Raji (cell line): ENCODE data around the gene PSMC1.

ENCODE experiments used
- POLR2A ChIP-seq: IDR thresholded peaks from 2 replicates; pipeline ENCODE4 v1.6.1; 2011; ENCODE audit warnings: low read depth, low read length, control low read depth; ENCODE audit not compliant: insufficient read depth

The PSMC1 gene

DNA sequence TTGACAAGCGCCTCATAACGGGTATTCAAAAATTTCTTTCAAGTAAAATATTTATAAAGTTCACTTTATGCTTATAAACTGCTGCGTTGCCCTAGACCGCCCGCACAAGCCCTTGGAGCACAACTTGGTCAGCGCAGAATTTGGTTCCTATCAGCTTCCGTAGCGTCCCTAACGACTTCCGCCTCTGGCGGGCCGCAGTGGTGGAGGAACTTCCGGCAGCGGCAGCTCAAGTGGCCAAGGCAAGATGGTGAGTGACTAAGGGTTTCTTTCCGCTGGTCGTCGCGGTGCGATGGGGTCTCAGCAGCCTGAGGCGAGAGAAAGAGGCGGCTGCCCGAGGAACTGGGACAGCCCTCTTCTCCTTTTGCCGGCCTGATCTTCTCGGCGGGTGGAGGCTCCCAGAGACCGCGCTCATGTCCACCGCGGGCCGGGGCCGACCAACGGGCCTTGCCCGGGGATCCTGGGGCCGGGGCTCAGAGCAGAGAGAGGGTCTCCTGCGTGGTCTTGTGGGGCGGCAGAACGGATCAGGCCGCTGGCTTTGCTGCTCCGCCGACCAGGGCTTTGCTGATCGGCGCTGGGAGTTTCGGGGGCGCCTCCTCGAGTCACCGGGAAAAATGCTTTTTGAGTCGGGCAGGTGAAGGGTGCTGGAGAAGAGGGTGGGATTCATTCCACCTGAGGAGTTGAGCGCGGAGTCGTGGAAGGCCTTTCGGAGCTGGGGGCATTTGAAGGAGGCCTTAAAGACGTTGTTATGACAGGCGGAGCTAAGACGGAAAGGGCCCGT, at the start of gene PSMC1:
Gene PSMC1, plus strand, starts transcription at position 200 of the 778 bp plus-strand sequence. Its CDS starts 45 bp downstream, at position 245.
- TF ChIP-seq POLR2A = peak; percentile 78

DNA sequence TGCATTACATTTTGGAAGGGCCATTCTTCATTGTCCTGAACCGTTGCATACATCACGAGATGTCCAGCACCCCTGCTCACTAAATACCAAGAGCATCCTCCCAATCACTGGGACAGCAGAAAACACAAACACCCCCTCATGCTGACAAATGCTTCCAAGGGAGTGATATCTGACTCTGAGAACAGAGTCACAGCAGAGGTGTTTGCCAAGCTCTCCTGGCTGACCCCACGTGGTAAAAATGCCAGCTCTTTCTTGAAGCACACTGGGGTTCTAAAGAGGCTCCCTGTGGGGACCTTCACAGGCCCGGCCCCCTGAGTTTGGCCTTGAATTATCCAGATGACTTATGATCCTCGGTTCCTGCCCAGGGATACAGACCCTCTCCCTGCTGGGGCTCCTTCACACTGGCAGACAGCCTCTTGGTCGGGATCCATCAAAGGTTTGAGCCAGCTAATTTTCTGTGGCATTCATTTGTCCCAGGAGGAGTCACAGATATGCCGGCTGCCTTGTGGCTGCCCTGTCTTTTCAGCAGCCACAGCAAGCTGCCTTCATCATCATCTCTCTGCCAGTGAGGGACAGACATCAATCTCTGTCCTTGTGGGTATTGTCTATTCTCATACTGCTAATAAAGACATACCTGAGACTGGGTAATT, 43.1 kb upstream of the PSMC1 start:
- TF ChIP-seq POLR2A = no peak

DNA sequence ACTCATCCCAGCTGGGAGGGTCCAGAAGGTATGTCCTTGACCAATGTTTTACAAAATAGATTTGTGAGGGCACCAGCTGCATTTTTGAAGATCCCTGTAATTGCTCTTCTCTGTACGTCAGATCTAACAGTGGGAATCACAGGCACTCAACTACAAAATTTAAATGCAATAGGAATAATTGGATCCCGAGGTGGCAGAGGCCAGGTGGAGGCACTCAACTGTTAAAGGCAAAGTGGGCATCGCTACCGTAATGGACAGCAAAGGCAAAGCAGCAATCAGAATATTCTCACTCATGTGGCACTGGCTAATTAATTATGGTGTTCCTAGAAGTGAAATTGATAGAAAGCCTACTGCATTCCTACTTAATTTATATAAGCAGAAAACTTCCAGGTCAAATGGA, 27.9 kb upstream of the PSMC1 start:
- no peak for TF ChIP-seq POLR2A

DNA sequence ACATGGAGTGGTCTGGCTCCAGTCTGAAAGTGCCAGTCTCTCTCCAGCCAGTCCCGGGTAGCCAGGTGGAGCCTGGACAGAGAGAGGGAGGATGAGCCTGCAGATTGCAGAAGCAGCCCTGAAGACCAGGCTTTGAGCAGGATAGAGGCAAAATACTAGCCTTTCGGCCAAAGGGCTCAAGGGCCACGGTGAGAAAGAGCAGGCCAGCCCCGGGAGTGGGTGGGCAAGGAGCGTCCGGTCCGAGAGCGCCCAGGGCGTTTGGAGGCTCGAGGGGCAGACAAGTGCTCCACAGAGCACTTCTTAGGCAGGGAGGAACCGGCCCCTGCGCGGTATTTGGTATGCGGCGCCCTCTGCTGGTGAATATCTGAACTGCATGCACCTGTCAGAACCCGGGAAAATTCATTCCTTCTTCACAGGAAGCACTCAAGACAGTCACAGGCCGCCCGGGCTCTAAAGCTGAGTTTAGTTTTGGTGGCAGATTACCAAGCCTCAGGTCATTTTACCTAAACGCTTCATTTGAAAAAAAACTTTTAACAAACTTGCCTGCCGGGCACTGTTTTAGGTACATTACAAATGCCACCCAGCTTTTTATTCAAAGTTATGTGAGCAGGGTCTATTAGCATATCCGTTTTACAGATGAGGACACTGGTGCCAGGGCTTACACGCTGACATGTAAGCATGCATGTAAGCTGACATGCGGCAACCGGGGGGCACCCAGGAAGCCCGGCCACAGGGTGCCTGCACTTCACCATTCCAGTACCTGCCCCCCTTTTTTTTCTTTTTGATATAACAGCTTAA, 21.0 kb upstream of the PSMC1 start:
- TF ChIP-seq POLR2A = no peak

DNA sequence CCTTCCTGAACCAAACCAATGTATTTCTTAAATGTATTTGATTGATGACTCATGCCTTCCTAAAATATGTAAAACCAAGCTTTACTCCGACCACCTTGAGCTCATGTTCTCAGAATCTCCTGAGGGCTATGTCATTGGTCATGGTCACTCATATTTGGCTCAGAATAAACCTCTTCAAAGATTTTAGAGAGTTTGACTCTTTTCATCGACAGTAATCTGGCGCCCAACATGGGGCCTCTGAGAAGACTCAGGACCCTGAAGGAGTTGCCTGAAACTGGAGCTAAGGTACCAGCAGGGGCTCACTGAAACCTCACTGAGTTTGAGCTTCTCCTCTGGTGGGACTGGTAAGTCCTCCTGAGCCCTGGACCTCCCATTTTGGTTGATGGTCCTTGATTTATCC, 17.2 kb upstream of the PSMC1 start:
- no peak for TF ChIP-seq POLR2A

DNA sequence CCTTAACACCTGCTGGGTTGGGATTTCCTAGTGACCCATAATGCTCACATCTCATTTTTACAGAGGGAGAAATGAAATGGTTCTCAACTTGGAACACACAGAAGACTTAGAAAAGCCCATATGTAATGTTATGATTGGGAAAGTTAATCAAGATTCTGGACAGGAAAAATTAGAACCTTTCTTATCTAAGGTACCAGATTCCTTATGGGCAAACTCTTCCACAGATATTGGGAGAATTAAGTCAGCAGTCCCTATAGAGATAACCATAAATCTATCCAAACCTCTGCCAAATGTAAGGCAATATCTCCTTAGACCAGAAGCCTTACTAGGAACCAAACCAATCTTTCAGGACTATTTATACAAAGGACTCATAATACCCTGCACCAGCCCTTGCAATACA, 13.9 kb upstream of the PSMC1 start:
- TF ChIP-seq POLR2A = no peak

DNA sequence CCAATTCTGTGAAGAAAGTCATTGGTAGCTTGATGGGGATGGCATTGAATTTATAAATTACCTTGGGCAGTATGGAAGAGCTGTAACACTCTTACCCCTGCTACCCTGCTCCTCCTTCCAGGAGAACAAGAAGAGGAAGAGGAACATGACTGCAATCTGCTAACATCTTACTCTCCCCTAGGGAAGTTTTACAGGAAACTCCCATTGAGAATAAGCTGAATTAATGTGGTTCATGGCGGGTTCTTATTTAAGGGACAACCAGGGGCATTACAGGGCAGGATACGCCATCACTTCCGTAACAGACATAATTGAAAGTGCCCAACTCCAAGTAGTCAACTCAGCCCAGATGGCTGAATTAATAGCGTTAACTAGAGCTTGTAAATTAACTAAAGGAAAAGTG, 9.4 kb upstream of the PSMC1 start:
- TF ChIP-seq POLR2A = no peak

DNA sequence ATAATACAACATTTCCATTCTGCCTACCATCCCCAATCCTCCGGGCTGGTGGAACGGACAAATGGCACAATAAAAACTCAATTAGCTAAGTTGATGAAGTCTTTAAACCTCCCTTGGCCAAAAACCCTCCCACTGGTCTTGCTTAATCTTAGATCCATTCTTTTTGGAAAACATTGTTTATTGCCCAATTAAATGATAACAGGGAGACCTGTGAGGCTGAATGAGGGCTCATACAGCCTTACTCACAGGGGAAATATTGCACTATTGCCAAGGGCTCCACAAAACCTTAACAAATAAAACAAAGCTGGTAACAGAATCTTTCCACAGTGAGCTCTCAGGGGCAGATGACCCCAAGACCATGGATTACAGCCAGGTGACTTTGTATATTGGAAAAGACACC, 7.8 kb upstream of the PSMC1 start:
- TF ChIP-seq POLR2A = no peak

DNA sequence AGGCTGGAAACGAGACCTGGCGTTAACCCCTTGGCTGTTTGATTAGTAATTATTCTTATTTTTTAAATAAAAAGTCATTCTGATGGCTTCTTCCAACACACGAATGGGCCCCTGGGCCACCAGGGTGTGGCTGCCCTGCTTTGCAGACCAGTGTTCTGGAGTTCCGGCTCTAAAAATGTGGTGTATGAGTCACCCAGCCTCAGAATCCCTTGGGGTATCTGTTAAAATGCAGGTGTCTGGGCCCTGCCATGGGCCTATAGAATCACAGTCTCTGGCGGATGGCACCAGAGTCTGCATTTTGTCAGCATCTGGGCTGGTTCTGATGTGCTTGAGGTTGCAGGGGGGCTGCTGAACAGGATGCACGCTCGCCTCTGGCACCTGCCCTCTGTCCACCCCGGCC, 2.5 kb upstream of the PSMC1 start:
- no peak for TF ChIP-seq POLR2A

DNA sequence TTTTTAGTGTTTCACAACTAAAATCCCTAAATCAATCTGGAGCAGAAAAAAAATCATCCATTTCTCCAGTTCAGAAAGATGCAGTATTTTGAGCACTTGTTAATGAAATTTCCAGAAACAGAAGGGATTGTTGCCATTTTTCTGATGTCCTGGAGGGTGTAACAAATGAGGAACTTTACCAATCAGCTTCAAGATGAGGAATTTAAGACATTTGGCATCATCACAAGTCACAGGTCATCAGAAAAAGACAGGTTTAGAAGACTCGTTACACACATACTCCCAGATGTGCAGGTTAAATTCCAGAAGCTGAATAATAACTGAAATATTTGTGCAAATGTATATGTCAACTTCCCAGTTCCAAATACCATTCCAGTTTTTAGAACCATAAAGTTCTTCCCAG, 482 bp upstream of the PSMC1 start:
- TF ChIP-seq POLR2A = no peak

DNA sequence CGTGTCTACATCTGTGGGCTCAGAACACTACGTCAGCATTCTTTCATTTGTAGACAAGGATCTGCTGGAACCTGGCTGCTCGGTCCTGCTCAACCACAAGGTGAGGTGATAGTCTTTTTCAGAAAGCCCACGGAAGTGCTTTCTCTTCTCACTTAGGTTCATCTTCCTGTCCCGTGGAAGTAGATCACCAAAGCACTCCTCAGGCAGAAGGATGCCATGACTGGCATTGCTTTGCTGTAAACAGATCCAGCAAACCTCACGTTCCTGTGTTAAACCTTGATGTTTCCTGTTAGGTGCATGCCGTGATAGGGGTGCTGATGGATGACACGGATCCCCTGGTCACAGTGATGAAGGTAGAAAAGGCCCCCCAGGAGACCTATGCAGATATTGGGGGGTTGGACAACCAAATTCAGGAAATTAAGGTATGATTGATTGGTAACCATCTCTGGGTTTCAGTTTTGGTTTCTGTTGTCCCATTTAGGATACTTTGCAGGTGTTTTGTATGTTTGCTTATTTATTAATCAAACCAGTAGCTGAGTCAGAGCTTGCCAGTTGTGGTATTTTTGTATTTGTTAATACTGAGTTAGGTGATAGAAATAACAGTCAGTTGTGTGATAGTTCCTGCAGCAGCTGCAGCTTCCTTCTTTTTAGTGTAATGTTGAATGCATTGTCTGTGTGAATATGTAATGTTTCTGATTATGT, 7.5 kb downstream of the PSMC1 start:
- TF ChIP-seq POLR2A = no peak

DNA sequence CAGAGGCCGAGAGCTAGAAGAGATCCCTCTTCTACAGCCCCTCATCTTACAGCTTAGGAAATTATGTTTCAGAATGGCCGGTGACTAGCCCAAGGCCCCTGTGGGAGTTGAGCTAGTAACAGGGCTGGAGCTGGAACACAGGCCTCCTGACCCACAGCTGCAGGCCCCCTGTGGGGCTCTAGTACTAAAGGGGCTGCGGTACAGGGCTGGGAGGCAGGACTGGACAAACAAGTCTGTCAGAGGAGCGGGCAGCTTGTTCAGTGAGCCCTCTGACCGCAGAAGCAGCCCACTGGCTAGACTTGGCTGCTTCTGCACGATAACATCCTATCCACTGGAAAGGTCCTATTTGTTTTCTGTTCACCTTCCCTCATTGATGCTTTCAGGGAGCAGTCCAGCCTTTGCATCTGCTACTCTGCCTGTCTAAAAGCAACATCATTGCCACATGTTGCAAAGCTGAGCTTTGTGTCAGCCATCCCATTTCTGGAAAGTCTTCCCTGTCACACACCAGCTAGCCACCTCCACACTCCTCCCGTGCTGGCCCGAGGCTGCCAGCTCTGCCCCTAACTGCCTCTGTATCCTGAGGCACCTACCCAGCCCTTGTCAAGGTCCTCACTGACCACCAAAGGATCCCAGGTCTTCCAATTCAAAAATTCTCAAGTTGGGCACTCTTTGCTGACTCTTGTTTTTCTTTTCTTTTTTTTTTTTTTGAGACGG, 10.2 kb downstream of the PSMC1 start:
- no peak for TF ChIP-seq POLR2A

DNA sequence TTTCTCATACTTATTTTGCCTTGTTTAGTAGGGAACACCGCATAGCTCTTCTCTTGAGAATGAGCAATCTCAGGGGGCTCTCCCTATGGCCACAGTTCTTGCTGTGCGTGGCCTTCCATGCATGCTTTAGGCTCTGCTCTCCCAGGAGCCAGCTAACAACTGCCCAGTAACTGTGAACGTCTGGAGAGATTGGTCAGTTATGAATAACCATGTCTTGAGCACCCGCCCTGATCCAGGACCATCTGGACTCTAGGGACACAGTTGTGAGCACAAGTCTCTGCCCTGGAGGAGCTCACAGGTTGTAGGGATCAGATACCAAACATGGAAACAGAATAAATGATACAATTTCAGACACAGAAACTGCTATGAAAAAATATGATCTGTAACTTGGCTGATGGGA, 12.1 kb downstream of the PSMC1 start:
- TF ChIP-seq POLR2A = no peak

DNA sequence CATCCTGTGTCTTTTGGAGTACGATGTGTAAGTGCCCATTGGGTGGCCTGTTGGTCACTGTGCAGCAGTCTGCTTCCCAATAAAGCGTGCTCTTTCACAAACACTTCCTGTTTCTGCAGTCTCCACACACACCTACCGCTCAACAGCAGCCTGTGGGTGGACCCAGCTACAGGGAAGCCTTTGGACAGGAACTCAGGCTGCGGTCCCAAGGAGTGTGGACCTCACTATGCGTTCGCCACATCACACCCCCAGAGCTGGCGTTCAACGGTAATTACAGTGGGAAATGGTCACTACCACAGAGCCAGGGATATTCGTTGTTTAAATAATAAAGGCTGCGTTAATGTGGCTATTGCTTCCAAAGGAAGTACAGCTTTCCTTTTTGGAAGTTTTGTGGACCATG, 16.2 kb downstream of the PSMC1 start:
- no peak for TF ChIP-seq POLR2A

DNA sequence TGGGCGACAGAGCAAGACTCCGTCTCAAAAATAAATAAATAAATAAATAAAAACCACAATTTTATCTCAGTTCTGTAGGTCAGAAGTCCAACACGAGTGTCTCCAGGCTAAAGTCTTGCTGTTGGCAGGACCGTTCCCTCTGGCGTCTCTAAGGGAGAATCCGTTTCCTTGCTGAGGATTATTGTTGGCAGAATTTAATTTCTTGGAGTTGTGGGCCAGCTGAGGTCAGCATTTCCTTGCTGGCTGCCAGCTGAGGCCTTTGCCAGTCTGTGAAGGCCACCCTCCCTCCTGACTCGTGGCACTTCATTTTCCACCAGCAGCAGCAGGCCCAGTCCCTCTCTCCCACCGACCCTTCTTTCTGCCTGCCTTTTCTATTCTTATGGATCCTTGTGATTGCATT, 17.2 kb downstream of the PSMC1 start:
- no peak for TF ChIP-seq POLR2A
